Measurements from ENCODE around the gene ARL4C. TPM values are rescaled to one million over a fixed set of nuclear protein-coding genes. Genes with fewer than 3 reads are reported as not detected.

ARL4C gene
- total and polyA plus RNA-seq, 5 donors from 2014 or later = 103 to 407 (median 152) TPM

DNA sequence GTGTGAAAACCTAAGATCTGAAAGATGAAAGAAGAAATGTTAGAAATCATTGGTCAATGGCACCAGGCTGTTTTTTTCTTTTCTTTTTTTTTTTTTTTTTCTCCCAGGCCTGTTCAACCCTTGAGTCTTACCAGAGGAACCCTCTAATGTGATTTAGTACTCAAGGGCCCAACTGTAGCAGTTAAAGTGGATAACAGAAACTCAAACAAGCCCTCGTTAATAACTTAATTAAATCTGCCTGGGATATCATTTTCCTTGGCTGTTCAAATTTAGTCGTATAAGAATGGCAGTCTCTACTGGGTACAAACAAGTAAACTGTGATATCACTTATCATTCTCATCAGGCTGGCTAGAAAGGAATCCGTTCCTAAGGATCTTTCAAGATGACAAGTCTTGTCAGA lies 16.5 kb downstream of the ARL4C start:
- H3K36me3 Mint-ChIP-seq = peaks cover 13% of the 10 kb centered on the region
- H3K4me1 ChIP-seq (ENCODE audit: control insufficient read depth, insufficient read depth, low read length, poor library complexity, severe bottlenecking) = peaks cover 72% of the 10 kb centered on the region
- no peak overlapping the region for H3K4me3 ChIP-seq (ENCODE audit: low read depth, low read length)
- no peaks in the 10 kb centered on the region for H3K27me3 ChIP-seq (ENCODE audit: control insufficient read depth, insufficient read depth, low read length)
- H3K4me1 Mint-ChIP-seq = peaks cover 36 to 88% (median 65%) of the 10 kb centered on the region in 4 donors
- H3K36me3 ChIP-seq (ENCODE audit: control insufficient read depth, insufficient read depth, low read length) = no peaks in the 10 kb centered on the region
- ATAC-seq (ENCODE audit: low read depth in 2 of 2) (no peak), DNase-seq (no peak)
- H3K27ac Mint-ChIP-seq = peak overlapping the region; percentile 49 to 80 (median 66)
- H3K27me3 Mint-ChIP-seq = no peaks in the 10 kb centered on the region
- no peaks in the 10 kb centered on the region for H3K9me3 ChIP-seq (ENCODE audit: control insufficient read depth in 2 of 2, low read length in 2 of 2)
- H3K4me3 Mint-ChIP-seq = peak overlapping the region in 1 of 4 donors; percentile 77
- H3K27ac ChIP-seq (ENCODE audit: insufficient read depth, low read length, poor library complexity, severe bottlenecking) = peak overlapping the region; percentile 16
- H3K9me3 Mint-ChIP-seq = peaks cover 0 to 2% (median 0%) of the 10 kb centered on the region in 7 donors

GRCh38 chr2:234479465-234479864 lies 17.4 kb downstream of the ARL4C start:
- Mint-ChIP-seq H3K27me3 (no peaks in the 10 kb centered on the region), H3K27ac (peak overlapping the region; percentile 26 to 85 (median 46)), H3K36me3 (peaks cover 13% of the 10 kb centered on the region), H3K4me1 (peaks cover 40 to 88% (median 64%) of the 10 kb centered on the region in 4 donors), H3K9me3 (peaks cover 0 to 2% (median 0%) of the 10 kb centered on the region in 7 donors), H3K4me3 (peak overlapping the region in 3 of 4 donors; percentile 57 to 77 (median 73))
- no peaks in the 10 kb centered on the region for H3K36me3 ChIP-seq (ENCODE audit: control insufficient read depth, insufficient read depth, low read length)
- no peak for DNase-seq
- no peaks in the 10 kb centered on the region for H3K27me3 ChIP-seq (ENCODE audit: control insufficient read depth, insufficient read depth, low read length)
- H3K27ac ChIP-seq (ENCODE audit: insufficient read depth, low read length, poor library complexity, severe bottlenecking) = peak overlapping the region; percentile 55
- H3K9me3 ChIP-seq (ENCODE audit: control insufficient read depth in 2 of 2, low read length in 2 of 2) = no peaks in the 10 kb centered on the region
- peak overlapping the region; percentile 58 for H3K4me3 ChIP-seq (ENCODE audit: low read depth, low read length)
- no peak for ATAC-seq (ENCODE audit: low read depth in 2 of 2)
- peaks cover 72% of the 10 kb centered on the region for H3K4me1 ChIP-seq (ENCODE audit: control insufficient read depth, insufficient read depth, low read length, poor library complexity, severe bottlenecking)

DNA sequence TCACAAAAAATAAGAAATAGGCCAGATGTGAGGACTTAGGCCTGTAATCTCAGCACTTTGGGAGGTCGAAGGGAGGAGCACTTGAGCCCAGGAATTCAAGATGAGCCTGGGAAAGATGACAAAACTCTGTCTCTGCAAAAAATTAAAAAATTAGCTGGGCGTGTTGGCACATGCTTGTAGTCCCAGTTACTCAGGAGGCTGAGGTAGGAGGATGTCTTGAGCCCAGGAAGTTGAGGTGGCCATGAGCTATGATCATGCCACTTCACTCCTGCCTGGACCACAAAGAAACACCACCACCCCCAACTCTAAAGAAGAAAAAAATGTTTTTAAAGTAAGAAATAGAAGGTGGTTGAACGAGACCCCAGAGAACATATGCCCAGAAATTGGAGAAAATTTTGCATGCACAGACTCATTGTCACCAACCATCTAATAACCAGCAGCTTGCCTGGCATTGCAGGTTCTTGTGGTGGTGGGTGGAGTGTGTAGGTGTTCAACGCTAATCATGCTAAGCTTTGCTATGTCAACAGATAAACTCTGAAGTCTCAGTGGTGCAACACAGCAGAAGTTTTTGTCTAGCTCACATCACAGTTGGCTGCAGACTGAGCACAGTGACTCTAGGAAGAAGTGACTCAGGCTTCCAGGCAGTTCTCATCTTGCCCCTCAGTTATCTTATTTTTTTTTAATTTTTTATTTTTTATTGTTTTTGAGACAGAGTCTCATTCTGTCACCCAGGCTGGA lies 18.6 kb downstream of the ARL4C start:
- H3K27me3 Mint-ChIP-seq = no peaks in the 10 kb centered on the region

GRCh38 chr2:234476766-234477165 lies 20.1 kb downstream of the ARL4C start:
- no peak overlapping the region for H3K4me3 Mint-ChIP-seq
- Histone ChIP-seq H3K27me3 (ENCODE audit: control insufficient read depth, insufficient read depth, low read length) (no peaks in the 10 kb centered on the region), H3K4me1 (ENCODE audit: control insufficient read depth, insufficient read depth, low read length, poor library complexity, severe bottlenecking) (peaks cover 45% of the 10 kb centered on the region), H3K9me3 (ENCODE audit: control insufficient read depth in 2 of 2, low read length in 2 of 2) (no peaks in the 10 kb centered on the region), H3K36me3 (ENCODE audit: control insufficient read depth, insufficient read depth, low read length) (no peaks in the 10 kb centered on the region), H3K4me3 (ENCODE audit: low read depth, low read length) (no peak overlapping the region), H3K27ac (ENCODE audit: insufficient read depth, low read length, poor library complexity, severe bottlenecking) (no peak overlapping the region)
- H3K27ac Mint-ChIP-seq = peak overlapping the region; percentile 38 to 86 (median 59)
- ATAC-seq (ENCODE audit: low read depth in 2 of 2) = no peak
- no peak for DNase-seq
- H3K4me1 Mint-ChIP-seq = peaks cover 25 to 64% (median 49%) of the 10 kb centered on the region in 4 donors
- H3K36me3 Mint-ChIP-seq = peaks cover 13% of the 10 kb centered on the region
- peaks cover 0 to 2% (median 0%) of the 10 kb centered on the region in 7 donors for H3K9me3 Mint-ChIP-seq
- no peaks in the 10 kb centered on the region for H3K27me3 Mint-ChIP-seq

More for the DNA sequence above, 18.6 kb downstream of the ARL4C start:
- peak overlapping the region in 3 of 4 donors; percentile 34 to 72 (median 70) for H3K4me3 Mint-ChIP-seq
- Histone ChIP-seq H3K27ac (ENCODE audit: insufficient read depth, low read length, poor library complexity, severe bottlenecking) (peak overlapping the region; percentile 55), H3K4me3 (ENCODE audit: low read depth, low read length) (no peak overlapping the region), H3K4me1 (ENCODE audit: control insufficient read depth, insufficient read depth, low read length, poor library complexity, severe bottlenecking) (peaks cover 60% of the 10 kb centered on the region), H3K27me3 (ENCODE audit: control insufficient read depth, insufficient read depth, low read length) (no peaks in the 10 kb centered on the region), H3K36me3 (ENCODE audit: control insufficient read depth, insufficient read depth, low read length) (no peaks in the 10 kb centered on the region), H3K9me3 (ENCODE audit: control insufficient read depth in 2 of 2, low read length in 2 of 2) (no peaks in the 10 kb centered on the region)
- H3K36me3 Mint-ChIP-seq = peaks cover 13% of the 10 kb centered on the region
- peak overlapping the region; percentile 43 to 69 (median 54) for H3K27ac Mint-ChIP-seq
- DNase-seq (peak in 1 of 3 donors; percentile 60), ATAC-seq (ENCODE audit: low read depth in 2 of 2) (peak; percentile 83 to 89)
- peaks cover 30 to 78% (median 54%) of the 10 kb centered on the region in 4 donors for H3K4me1 Mint-ChIP-seq
- peaks cover 0 to 2% (median 0%) of the 10 kb centered on the region in 7 donors for H3K9me3 Mint-ChIP-seq

DNA sequence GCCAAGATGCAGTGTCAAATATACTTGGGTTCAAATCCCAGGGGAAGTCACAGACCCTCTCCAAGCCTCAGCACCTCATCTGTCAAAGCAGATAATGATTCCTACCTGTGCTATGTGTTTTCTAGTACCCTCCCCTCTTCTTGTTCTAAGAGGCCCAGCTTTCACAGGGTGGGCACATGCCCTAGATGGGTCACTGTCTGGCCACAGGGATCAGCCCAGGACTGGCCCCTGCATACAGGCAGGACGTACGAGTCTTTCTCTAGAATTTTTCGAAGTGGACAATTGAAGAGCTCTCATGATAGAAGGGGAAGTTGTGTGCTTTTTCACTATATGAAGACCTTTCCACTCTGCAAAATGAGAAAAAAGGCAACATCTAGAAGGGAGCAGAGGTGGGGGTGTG lies 22.2 kb downstream of the ARL4C start:
- no peak for ATAC-seq (ENCODE audit: low read depth in 2 of 2)
- Mint-ChIP-seq H3K36me3 (peaks cover 6% of the 10 kb centered on the region), H3K4me1 (peaks cover 19 to 58% (median 38%) of the 10 kb centered on the region in 4 donors), H3K9me3 (peaks cover 0 to 2% (median 0%) of the 10 kb centered on the region in 7 donors), H3K27ac (peak overlapping the region in 2 of 3 donors; percentile 34 to 45), H3K27me3 (no peaks in the 10 kb centered on the region), H3K4me3 (peak overlapping the region in 2 of 4 donors; percentile 8 to 32)
- no peak overlapping the region for H3K27ac ChIP-seq (ENCODE audit: insufficient read depth, low read length, poor library complexity, severe bottlenecking)
- H3K4me1 ChIP-seq (ENCODE audit: control insufficient read depth, insufficient read depth, low read length, poor library complexity, severe bottlenecking) = peaks cover 35% of the 10 kb centered on the region
- no peak for DNase-seq
- H3K4me3 ChIP-seq (ENCODE audit: low read depth, low read length) = no peak overlapping the region
- H3K9me3 ChIP-seq (ENCODE audit: control insufficient read depth in 2 of 2, low read length in 2 of 2) = no peaks in the 10 kb centered on the region
- H3K27me3 ChIP-seq (ENCODE audit: control insufficient read depth, insufficient read depth, low read length) = no peaks in the 10 kb centered on the region
- H3K36me3 ChIP-seq (ENCODE audit: control insufficient read depth, insufficient read depth, low read length) = no peaks in the 10 kb centered on the region

GRCh38 chr2:234472155-234472554 lies 24.7 kb downstream of the ARL4C start:
- peak overlapping the region in 1 of 3 donors; percentile 5 for H3K27ac Mint-ChIP-seq
- DNase-seq (no peak), ATAC-seq (ENCODE audit: low read depth in 2 of 2) (no peak)
- no peaks in the 10 kb centered on the region for H3K9me3 ChIP-seq (ENCODE audit: control insufficient read depth in 2 of 2, low read length in 2 of 2)
- H3K4me1 ChIP-seq (ENCODE audit: control insufficient read depth, insufficient read depth, low read length, poor library complexity, severe bottlenecking) = peaks cover 22% of the 10 kb centered on the region
- H3K4me3 ChIP-seq (ENCODE audit: low read depth, low read length) = no peak overlapping the region
- peaks cover 3% of the 10 kb centered on the region for H3K36me3 Mint-ChIP-seq
- peaks cover 14 to 51% (median 38%) of the 10 kb centered on the region in 4 donors for H3K4me1 Mint-ChIP-seq
- H3K9me3 Mint-ChIP-seq = peaks cover 0 to 2% (median 0%) of the 10 kb centered on the region in 7 donors
- H3K4me3 Mint-ChIP-seq = no peak overlapping the region
- no peak overlapping the region for H3K27ac ChIP-seq (ENCODE audit: insufficient read depth, low read length, poor library complexity, severe bottlenecking)
- H3K36me3 ChIP-seq (ENCODE audit: control insufficient read depth, insufficient read depth, low read length) = no peaks in the 10 kb centered on the region
- H3K27me3 Mint-ChIP-seq = no peaks in the 10 kb centered on the region
- H3K27me3 ChIP-seq (ENCODE audit: control insufficient read depth, insufficient read depth, low read length) = no peaks in the 10 kb centered on the region

GRCh38 chr2:234469972-234470371 lies 26.9 kb downstream of the ARL4C start:
- H3K4me1 ChIP-seq (ENCODE audit: control insufficient read depth, insufficient read depth, low read length, poor library complexity, severe bottlenecking) = peaks cover 23% of the 10 kb centered on the region
- H3K4me3 ChIP-seq (ENCODE audit: low read depth, low read length) = peak overlapping the region; percentile 27
- H3K36me3 ChIP-seq (ENCODE audit: control insufficient read depth, insufficient read depth, low read length) = no peaks in the 10 kb centered on the region
- ATAC-seq (ENCODE audit: low read depth in 2 of 2) (no peak), DNase-seq (no peak)
- Mint-ChIP-seq H3K27ac (peak overlapping the region; percentile 39 to 76 (median 46)), H3K9me3 (peaks cover 0 to 4% (median 0%) of the 10 kb centered on the region in 7 donors), H3K4me1 (peaks cover 12 to 56% (median 38%) of the 10 kb centered on the region in 4 donors), H3K27me3 (no peaks in the 10 kb centered on the region), H3K4me3 (peak overlapping the region in 1 of 4 donors; percentile 39), H3K36me3 (peaks cover 3% of the 10 kb centered on the region)
- H3K27me3 ChIP-seq (ENCODE audit: control insufficient read depth, insufficient read depth, low read length) = no peaks in the 10 kb centered on the region
- no peaks in the 10 kb centered on the region for H3K9me3 ChIP-seq (ENCODE audit: control insufficient read depth in 2 of 2, low read length in 2 of 2)
- H3K27ac ChIP-seq (ENCODE audit: insufficient read depth, low read length, poor library complexity, severe bottlenecking) = no peak overlapping the region
